ENCODE data around the gene CLNK.

The CLNK gene, protein sequence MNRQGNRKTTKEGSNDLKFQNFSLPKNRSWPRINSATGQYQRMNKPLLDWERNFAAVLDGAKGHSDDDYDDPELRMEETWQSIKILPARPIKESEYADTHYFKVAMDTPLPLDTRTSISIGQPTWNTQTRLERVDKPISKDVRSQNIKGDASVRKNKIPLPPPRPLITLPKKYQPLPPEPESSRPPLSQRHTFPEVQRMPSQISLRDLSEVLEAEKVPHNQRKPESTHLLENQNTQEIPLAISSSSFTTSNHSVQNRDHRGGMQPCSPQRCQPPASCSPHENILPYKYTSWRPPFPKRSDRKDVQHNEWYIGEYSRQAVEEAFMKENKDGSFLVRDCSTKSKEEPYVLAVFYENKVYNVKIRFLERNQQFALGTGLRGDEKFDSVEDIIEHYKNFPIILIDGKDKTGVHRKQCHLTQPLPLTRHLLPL

DNA sequence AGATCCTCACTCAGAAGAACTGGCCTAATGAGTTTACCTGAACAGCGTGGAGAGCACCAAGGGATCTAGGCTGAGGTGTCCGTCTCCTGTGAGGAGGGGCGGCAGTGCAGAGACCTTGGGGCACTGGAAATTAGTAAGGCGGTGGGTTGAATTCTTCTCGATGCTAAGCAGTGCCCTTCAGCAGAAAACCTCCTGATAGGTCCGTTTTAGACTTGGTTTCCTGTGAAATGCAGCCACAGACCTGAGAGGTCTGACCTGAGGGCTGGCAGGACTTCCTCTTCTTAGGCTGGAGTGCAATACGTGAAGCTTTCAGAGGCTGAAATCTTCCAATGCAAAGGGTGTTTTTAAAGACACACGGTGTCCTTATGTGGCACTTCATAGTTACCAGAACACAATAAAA, at the start of gene CLNK:
TSS of gene CLNK (minus strand) at position 138 of the 400 bp plus-strand sequence. CDS start 16,899 bp downstream, outside the sequence.
- DNase-seq: no peak

DNA sequence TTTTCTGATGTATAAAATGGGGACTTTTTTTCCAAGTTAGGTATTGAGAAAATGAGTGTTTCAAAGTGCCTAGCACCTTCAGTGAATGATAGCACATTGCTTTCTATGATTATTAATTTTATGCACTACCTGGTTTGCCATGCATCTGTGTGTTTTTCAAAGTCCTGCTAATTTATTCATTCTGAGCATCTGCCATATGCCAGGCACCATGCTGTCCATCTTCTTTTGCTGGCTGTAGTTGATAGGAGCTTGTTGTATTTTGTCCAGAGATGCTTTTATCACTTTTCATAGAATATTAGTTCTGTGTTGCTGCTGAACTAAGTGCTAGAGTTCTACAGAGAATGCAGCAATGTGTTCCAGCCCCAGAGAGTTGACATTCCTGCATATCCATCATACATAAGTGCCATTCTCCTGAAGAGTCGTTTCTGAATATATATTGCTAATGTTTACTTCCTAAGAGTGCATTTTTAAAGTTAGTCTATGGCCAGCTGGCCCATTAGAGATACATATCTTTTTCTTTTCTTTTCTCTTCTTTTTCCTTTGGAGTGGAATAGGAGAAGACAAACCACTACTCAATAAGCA, 49.0 kb upstream of the CLNK start:
- peak; percentile 63 for DNase-seq

DNA sequence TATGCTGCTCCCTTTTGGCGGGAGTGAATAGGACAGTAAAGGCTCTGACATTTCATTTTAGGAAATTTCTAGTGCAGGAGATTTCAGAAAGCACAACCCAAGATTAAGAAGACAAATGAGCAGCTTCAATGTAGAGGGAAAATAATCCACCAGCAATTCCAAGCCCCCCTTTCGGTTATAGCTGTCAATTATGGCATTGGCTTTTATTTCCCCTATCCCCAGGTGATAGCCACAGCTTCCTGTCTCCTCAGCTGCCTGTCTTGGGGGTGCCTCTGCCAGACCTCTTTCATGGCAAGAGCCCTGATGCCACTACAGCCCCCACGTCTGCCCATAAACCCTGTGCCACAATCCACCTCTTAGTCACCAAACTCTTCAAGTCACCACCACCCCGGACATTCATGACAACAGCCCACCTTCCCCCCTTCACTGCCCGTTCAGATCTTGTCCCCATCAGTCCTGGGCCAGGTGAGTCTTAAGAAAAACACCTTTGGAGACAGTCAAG, 48.4 kb upstream of the CLNK start:
- DNase-seq: peak; percentile 59

DNA sequence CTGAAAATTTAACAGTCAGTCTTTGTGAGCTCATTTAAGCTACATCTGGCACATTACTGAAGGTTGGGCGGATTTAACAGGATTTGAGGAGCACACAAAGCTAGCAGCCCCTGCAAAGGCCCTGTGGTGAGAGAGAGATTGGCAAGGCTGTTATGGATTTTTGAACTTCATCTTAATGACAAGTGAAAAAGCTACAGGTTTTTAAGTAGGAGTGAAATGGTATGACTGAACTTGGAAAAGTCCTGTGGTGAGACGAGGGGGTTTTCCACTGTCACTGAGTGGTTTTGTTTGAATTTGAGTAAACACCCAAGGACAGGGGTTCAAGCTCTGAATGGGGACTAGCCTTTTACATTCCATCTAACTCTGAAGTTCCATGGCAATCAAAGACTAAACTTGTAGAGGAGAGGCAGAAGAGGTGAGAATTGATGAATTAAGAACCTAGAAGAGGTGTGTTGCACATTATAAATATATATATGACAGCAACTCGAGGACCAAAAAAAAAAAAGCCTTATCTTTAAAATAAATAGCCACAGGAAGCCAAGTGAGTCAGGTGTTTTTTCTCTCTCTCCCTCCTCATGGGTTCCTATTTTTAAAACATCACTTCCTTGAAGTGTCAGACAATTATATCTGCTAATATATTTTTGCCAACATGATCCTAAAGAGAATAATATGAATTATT, 47.8 kb upstream of the CLNK start:
- peak; percentile 59 for DNase-seq

DNA sequence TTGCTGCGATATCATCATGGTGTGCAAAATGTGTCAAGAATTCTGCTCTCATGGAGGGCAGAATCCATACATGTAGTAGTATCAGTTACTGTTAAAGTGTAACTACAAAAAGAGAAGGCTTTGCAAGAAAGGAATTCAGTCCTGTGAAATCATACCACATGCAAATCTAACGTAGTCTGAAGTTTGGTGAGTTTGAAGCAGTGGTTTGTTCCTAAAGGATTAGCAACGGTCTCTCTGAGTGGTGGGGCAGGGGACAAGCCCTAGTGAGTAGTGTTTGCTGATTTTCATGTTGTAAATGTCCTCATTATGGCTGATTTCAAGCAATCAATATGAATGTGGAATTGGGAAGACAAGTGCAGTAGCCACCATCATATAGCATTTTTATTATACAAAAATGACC, 47.1 kb upstream of the CLNK start:
- no peak for DNase-seq

DNA sequence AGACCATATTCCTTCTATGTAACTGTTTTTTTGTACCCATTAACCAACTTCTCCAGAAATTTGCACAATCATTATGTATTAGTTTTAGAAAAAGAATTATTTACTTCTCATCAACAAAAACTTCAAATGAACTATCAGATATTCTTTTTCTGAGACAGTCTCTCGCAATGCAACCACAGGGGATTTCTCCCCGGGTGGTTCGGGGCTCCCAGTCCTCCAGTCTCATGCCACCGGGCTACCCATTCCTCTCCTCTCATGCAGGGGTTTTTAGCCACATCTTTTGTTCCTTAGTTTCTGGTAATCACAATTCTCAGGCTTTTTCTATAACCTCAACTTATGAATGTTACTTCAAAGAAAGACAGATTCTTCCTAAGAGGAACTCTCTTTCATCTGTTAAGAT, 46.6 kb upstream of the CLNK start:
- DNase-seq: no peak

DNA sequence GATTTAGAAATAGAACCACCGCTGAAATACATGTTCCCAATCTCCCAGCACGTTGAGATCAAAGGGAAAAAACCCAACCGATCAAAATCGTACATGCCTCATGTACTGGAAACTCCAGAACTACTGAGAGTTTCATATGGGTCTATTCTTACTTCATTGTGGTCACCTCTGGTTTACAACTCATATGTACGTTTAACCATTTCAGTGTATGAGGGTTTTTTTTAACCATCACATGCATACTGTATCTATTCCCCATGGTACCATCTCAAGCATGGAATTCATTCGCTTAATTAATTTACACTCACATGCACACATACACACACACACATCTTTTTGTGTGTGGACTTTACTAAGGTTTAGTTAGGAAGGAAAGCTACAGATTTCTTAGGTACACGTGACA, 46.0 kb upstream of the CLNK start:
- no peak for DNase-seq

DNA sequence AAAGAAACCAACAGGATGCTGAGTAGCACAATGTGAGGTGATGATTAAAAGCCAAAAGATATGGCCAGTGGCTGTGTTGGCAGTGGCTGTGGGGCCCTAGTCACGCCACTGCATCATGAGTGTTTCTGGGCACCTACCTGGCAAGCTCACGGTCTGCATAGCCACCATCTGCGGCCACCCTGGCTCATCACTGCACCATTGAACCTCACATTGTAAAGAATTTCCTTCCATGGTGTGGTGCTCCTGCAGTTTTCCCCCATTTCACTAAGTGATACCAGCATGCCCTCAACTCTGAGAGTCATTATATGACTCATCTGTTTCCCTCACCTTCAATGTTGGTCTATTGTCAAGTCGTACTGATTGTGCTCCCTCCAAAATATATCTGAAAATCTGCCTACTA, 45.5 kb upstream of the CLNK start:
- peak; percentile 48 for DNase-seq

DNA sequence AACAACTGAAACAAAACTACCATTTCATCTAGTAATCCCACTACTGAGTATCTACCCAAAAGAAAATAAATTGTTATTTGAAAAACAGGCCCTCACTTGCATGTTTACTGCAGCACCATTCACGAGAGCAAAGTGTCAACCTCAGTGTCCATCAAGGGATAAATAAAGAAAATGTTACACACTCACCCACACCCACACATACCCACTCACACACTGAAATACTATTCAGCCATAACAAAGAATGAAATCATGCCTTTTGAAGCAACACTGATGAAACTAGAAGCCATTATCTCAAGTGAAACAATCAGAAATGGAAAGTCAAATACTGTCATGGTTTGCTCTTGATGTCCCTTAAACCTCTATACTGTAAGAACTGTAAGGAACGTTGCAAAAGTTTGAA, 44.8 kb upstream of the CLNK start:
- DNase-seq: no peak

DNA sequence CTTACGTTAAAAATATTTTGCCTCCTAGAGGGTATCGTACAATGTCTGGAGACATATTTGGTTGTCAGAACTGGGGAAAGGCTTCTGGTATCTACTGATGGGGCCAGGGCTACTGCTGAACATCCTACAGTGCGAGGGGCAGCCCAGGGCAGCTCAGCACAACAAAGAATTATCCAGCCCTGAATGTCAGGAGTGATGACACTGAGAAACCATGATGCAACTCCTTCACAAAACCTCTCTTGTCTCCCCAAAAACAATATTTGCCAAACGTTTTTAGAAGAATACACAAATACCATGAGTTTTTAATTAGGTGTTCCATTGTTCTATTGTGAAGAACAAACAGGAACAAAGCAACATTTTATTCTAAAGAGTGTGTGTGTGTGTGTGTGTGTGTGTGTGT, 43.4 kb upstream of the CLNK start:
- peak; percentile 29 for DNase-seq

DNA sequence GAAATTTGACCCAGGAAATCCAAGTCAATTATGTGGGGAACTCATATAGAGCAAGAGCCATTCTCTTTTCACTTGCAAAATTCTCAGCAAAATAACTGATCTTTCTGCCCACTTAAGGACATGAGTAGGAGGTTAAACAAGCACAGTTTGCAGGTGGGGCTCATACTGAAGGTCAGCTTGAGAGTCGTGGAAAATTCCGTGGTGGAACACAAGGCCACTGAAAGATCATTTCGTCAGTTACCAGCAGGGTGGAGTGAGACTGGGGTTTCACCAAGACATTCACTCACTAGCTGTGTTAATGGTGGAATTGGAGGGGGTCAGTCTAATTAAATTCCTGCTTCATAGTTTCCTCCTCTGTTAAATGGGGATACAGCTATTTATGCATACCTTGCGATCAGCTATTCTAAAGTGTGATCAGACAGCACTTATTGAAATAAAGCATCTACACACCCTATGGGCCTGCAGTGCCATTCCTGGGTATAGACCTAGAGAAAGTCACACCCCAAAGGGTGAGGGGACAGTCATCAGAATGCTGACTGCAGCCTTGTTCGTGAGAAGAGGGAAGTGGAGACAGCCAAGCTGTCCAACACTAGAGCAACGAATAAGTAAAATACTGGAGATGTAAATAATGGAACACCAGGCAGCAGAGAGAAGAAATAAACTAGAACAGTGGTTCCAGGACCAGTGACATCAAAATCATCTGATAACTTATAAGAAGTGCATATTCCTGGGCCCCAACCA, 42.7 kb upstream of the CLNK start:
- DNase-seq: peak; percentile 49

DNA sequence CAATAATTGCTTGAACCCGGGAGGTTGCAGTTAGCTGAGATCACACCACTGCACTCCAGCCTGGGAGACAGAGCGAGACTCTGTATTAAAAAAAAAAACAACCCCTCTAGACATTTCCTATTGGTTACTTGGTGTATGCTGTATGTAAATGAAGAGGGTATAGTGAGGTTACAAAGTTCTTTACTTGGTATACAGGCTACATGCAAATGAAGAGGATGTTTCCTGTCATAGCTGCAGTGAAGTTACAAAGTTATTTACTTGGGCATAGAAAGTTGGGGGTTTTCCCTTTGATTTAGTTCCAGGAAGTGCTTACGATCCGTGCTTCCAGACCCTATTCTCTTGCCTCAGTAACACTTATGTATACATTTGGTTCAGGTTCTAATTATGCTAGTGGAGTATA, 38.4 kb upstream of the CLNK start:
- DNase-seq: no peak

DNA sequence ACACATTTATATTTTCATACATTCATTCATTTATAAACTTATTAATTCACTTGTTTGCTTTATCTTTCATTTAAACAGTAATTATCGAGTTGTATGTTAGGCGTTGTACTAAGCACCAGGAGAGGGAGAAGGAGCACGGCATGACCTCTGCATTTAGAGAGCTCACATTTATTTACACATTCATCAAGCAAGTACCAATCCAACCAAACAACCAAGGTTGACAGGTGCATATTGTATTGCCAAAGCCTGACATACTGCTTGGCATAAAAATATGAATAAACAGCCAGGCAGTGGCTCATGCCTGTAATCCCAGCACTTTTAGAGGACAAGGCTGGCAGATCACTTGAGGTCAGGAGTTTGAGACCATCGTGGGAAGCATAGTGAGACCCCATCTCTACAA, 37.0 kb upstream of the CLNK start:
- peak; percentile 87 for DNase-seq

DNA sequence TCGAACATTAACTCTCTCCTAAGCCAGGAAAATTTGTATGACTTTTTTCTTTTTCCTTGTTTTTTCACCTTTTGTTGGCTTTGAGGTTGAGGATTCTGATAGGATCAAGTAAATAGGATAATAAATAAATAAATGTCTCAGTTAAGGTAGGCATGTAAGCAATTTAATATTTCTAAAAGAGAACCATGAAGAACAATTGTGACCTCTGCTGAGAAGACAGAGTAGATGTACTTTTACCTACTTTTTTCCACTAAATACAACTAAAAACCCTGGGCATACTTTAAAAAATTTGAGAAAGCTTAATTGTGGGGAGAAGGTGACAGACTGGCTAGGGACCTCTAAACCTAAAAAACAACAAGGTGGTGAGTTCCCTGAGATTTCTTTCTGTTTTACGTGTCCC, 31.6 kb upstream of the CLNK start:
- DNase-seq: peak; percentile 22

DNA sequence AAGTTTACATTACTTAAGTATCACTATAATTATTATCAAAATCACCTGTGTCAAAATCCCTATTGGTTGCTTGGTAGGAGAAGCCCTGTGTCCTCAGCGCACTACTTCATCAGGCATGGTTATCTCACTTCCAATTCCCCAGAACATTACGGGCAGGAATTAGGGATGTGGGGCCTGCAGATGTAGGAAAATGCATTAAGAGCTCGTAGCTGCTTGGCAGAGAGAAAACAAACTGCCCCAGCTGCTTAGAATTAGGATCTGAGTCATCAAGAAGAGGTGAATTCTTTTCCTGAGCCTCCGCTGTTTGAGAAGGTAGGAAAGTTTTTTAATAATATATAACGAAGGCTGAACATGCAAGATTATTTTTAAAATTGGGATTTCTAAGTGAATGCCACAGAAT, 31.1 kb upstream of the CLNK start:
- peak; percentile 22 for DNase-seq

DNA sequence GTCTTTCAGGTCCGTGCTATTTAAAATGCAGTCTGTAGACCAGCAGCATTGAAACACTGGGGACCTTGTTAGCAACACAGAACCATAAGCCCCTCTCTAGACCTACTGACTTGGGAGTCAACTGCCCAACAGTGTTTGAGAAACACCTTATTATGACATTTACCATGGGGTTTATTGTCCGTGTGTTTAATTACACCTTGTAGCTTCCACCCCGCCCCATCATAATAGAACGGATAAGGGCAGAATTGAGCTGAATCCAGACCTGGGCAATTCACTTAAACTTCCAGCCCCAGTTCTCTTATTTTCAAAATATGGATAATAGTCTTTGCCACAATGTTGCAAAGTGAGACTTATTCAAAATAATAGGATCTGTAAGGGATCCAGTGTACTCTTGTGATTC, 30.6 kb upstream of the CLNK start:
- DNase-seq: no peak

DNA sequence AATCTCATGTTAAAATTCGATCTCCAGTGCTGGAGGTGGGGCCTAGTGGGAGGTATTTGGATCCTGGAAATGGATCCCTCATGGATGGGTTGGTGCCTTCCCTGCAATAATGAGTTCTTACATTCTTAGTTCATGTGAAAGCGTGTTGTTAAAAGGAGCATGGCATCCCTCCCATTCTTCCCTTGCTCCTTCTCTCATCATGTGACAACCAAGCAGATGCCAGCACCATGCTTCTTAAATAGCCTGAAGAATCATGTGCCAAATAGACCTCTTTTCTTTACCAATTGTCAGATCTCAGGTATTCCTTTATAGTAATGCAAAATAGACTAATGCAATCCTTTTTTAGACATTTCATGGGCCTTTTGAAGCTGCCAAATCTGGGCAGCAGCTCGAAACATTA, 29.0 kb upstream of the CLNK start:
- no peak for DNase-seq

DNA sequence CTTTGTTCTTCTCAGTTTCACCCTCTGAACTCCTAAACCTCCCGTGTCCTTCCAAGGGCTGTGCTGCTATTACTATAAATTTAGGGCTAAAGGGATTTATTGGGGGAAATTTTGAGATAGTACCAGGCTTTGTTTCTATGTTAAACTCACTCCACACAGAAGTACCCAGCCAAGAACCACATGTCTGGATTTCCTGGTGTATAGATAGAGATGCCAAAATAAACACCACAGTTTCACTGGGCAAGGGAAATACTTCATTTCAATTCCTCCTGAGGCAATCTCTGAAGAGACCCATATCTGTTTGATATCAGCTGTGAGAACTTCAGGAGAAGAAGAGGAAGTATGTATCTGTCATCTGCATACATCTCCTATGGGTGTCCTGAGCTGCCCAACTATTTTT, 21.7 kb upstream of the CLNK start:
- DNase-seq: peak; percentile 32

DNA sequence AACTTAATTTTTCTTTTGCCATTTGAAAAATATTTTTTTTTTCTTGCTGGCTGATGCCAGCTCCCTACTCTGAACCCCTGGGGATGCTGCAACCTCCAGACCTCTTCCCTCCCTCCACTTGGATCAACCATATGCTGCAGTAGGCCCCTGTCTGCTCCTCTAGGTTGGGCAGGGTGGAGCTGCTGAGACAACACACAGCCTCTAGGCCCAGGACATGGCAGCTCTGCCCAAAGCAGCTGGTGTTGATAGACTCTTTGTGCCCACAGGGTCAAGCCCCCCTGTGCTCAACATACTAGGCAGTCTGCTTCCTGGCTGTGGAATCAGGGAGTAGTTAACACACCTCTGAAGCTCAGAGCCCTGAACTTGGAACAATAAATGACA, 19.9 kb upstream of the CLNK start:
- DNase-seq: peak; percentile 13

DNA sequence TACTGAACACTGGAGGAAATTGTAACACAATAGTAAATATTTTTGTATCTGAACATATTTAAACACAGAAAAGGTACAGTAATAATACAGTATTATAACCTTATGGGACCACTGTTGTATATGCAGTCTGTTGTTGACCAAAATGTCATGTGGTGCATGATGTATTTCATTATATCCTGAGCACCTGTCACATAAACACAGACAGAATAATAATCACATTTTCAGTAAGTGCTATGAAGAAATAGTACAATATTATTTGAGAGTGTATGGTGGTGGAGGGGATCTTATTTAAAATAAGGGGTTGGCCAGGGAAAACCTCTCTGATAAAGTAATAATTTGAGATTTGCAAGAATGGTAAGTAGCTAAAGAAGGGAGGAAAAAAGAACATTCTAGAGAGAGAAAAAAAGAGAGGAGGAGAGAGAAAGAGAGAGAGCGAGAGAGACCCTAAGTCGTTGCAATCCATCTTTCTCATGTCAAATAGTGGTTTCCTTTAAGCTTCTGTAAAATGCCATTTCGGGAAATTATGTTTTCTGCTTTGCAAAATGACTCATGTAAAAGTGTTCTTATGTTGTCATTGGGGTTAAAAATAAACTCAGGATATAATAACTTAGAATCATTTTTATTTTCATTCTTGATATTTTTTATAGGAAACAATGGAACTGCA, 19.3 kb upstream of the CLNK start:
- no peak for DNase-seq

DNA sequence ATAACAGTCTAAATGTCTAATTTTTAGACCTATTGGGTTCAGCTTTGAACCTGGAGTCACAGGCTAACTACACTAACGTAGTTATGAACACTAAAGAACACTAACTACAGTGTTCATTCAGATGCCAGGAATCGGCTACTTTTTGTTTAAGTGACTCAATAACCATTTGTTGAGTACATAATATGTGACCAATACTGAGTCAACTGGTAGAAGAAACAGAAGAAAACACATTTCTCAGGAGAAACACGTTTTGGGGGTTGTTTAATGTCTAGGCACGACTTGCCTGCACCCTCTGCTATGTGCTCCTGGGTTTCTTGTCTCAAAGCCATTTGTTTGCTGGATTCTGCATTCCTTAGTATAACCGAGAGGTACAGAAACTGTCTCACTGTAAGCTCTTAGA, 18.6 kb upstream of the CLNK start:
- no peak for DNase-seq

DNA sequence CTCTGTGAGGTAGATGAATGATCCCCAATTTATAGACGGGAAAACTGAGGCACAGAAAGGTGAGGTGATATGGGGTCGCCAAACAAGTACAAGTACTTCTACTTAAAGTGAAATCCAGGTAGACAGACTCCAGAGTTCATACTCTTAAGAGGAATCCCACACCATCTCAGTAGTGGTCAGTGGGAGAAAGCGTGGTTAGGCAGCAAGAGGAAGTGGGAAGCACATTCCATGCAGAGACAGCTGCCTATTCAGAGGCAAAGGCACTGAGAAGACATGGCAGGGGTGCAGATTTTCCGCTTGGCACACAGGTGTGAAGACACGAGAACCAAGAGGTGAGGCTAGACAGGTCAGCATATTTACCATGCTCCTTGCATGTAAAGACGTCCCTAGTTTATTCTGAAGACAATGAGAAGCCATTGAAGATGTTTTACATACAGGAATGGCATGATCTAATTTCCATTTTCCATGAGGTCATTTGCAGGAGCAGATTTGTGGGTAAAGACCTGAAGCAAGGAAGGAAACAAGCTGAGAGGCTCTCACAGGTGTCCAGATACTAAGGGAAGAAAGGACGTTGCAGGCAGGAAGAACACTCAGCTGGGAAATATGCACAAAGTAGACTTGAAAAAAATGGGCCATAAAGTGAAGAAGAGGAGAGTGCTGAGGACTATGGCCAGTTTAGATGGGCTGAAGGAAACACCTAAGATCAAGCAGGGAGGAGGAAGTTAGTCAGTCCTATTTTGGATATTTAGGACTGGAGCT, 17.3 kb upstream of the CLNK start:
- DNase-seq: no peak

Data from DMS53 (cell line).